Measurements from ENCODE around the gene C12orf42. TPM values are rescaled to one million over a fixed set of nuclear protein-coding genes. Genes with fewer than 3 reads are reported as not detected.

The C12orf42 gene
- total RNA-seq, 1 experiment from 2014 or later, result not detected

DNA sequence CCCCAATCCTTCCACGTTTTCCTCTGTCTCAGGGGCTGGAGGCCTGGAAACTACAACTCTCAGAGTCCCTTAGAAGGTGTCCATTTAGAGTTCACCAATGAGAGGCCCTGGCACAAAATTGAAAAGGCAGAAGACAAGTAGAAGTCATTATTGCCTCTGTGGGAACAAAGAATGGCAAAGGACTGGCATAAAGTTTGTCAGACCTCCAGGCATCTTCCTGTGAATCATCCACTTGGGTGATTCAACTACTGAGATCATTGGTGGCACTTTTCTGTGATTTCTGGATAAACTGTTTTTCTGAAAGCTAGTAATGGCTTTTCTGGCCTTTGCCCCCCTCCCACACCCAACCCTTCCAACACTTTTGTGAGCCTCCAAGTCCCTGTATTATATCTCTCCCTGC lies 42.6 kb upstream of the C12orf42 start:
- TF ChIP-seq EZH2 (IDR thresholded peaks at IDR 0.05; ENCODE audit: low read depth), result no peak
- TF ChIP-seq, protein P1, sequence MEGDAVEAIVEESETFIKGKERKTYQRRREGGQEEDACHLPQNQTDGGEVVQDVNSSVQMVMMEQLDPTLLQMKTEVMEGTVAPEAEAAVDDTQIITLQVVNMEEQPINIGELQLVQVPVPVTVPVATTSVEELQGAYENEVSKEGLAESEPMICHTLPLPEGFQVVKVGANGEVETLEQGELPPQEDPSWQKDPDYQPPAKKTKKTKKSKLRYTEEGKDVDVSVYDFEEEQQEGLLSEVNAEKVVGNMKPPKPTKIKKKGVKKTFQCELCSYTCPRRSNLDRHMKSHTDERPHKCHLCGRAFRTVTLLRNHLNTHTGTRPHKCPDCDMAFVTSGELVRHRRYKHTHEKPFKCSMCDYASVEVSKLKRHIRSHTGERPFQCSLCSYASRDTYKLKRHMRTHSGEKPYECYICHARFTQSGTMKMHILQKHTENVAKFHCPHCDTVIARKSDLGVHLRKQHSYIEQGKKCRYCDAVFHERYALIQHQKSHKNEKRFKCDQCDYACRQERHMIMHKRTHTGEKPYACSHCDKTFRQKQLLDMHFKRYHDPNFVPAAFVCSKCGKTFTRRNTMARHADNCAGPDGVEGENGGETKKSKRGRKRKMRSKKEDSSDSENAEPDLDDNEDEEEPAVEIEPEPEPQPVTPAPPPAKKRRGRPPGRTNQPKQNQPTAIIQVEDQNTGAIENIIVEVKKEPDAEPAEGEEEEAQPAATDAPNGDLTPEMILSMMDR (conservative IDR thresholded peaks at IDR 0.05), result no peak
- BruUV-seq (replicated peaks), result no TSS peak
- ChIA-PET CTCF (no interaction called here), POLR2A (ENCODE audit: unreplicated experiment) (no interaction called here)
- no peaks in the 10 kb centered on the region for H4K20me1 ChIP-seq (ENCODE audit: insufficient read depth)
- no peaks in the 10 kb centered on the region; the same call in 1 of the 2 replicates for H3K9me2 ChIP-seq (ENCODE audit: insufficient read depth)
- H3K36me3 ChIP-seq (ENCODE audit: low read depth), result no peaks in the 10 kb centered on the region
- no peak overlapping the region for H2AFZ ChIP-seq
- H3K27ac ChIP-seq, result no peak overlapping the region
- no peaks in the 10 kb centered on the region for H3K79me2 ChIP-seq (ENCODE audit: low read depth)
- no peak overlapping the region for H3K4me2 ChIP-seq
- no peak overlapping the region for H3K4me3 ChIP-seq
- H3K9me3 ChIP-seq (ENCODE audit: insufficient read depth, low read depth), result no peaks in the 10 kb centered on the region
- H3K4me1 ChIP-seq (replicated peaks; ENCODE audit: insufficient read depth), result no peaks in the 10 kb centered on the region
- H3F3A ChIP-seq (ENCODE audit: insufficient read depth, low read depth), result no peaks in the 10 kb centered on the region
- DNase-seq, result no peak
- intact Hi-C loops (cut with micrococcal nuclease; ENCODE audit: unreplicated experiment), result no loop called here
- H3K27me3 ChIP-seq (ENCODE audit: insufficient read depth, low read depth), result peaks cover 10% of the 10 kb centered on the region

DNA sequence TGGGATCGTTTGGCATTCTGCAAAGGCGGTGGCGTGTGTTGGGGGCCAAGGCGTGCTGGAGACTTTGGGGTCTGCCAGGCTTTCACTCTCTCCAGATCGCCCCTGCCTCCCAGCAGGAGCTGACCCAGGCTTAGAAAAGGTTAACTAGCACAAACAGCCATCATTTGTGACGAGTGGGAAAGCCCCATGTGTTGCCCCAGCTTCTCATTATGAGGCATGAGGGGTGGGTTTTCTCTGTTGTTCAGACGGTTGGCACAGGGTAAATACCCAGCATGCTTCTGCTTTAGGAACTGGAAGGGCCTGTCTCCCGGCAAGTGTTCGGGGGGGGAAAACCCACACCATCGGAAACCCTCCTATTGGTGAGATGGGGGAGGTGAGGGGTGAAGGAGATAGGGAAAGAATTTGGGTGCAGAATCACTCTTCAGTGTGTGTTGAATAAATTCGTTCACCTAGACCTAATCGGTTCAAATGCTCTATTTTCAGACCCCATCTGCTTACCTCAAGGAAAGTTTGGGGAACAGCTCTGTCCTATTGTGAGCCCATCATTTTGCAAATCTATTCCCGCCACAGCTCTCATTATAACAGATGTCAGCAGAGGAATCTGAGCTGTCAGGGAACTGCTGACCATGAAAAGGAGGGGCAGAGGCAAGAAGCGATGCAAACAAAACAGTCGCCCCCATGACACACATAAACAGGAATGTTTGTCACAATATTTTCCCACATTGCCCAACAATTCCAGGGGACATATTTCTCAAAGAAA lies 34.7 kb upstream of the C12orf42 start:
- DNase-seq, result no peak
- CTCF ChIA-PET, result no interaction called here
- no peaks in the 10 kb centered on the region for H4K20me1 ChIP-seq (ENCODE audit: insufficient read depth)

DNA sequence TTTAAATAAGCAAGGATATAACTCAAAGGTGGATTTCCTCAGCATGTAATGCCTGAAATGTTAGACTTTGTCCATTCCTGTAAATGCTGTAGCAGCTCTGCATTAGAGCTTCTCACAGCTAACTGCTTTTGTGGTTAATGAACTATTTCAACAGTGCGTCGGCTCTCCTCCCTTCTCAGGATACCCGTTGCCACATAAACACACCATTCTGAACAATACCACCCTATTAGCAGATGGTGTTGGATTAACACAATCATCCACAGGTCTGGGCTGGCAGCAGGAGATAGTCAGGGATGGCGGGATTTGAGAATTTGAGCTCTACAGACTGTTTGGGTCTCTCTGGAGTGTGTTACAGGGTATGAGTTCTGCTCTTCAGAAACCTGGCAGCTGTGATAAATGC lies 33.5 kb upstream of the C12orf42 start:
- Histone ChIP-seq H3K4me3 (no peak overlapping the region), H3K9me3 (ENCODE audit: insufficient read depth, low read depth) (no peaks in the 10 kb centered on the region), H3K79me2 (ENCODE audit: low read depth) (no peaks in the 10 kb centered on the region), H3K36me3 (ENCODE audit: low read depth) (no peaks in the 10 kb centered on the region), H4K20me1 (ENCODE audit: insufficient read depth) (no peaks in the 10 kb centered on the region), H3K27ac (no peak overlapping the region), H3K27me3 (ENCODE audit: insufficient read depth, low read depth) (peaks cover 49% of the 10 kb centered on the region), H3F3A (ENCODE audit: insufficient read depth, low read depth) (no peaks in the 10 kb centered on the region), H3K4me1 (replicated peaks; ENCODE audit: insufficient read depth) (no peaks in the 10 kb centered on the region), H3K4me2 (no peak overlapping the region), H2AFZ (no peak overlapping the region), H3K9me2 (ENCODE audit: insufficient read depth) (no peaks in the 10 kb centered on the region)
- CTCF ChIA-PET, result no interaction called here
- POLR2A ChIA-PET (ENCODE audit: unreplicated experiment), result no interaction called here
- TF ChIP-seq, protein P1 (conservative IDR thresholded peaks at IDR 0.05), result no peak
- TF ChIP-seq EZH2 (IDR thresholded peaks at IDR 0.05; ENCODE audit: low read depth), result no peak
- DNase-seq, result no peak
- intact Hi-C loops (cut with micrococcal nuclease; ENCODE audit: unreplicated experiment), result no loop called here
- BruUV-seq (replicated peaks), result no TSS peak

More for the DNA sequence above, 34.7 kb upstream of the C12orf42 start:
- intact Hi-C loops (cut with micrococcal nuclease; ENCODE audit: unreplicated experiment), result no loop called here
- POLR2A ChIA-PET (ENCODE audit: unreplicated experiment), result no interaction called here
- Histone ChIP-seq H3F3A (ENCODE audit: insufficient read depth, low read depth) (no peaks in the 10 kb centered on the region), H3K4me2 (no peak overlapping the region), H2AFZ (no peak overlapping the region), H3K27me3 (ENCODE audit: insufficient read depth, low read depth) (peaks cover 49% of the 10 kb centered on the region), H3K79me2 (ENCODE audit: low read depth) (no peaks in the 10 kb centered on the region), H3K36me3 (ENCODE audit: low read depth) (no peaks in the 10 kb centered on the region), H3K4me3 (no peak overlapping the region), H3K27ac (no peak overlapping the region), H3K9me2 (ENCODE audit: insufficient read depth) (no peaks in the 10 kb centered on the region), H3K4me1 (replicated peaks; ENCODE audit: insufficient read depth) (no peaks in the 10 kb centered on the region), H3K9me3 (ENCODE audit: insufficient read depth, low read depth) (no peaks in the 10 kb centered on the region)
- TF ChIP-seq, protein P1 (conservative IDR thresholded peaks at IDR 0.05), result no peak
- TF ChIP-seq EZH2 (IDR thresholded peaks at IDR 0.05; ENCODE audit: low read depth), result no peak
- no TSS peak for BruUV-seq (replicated peaks)
